H1 (cell line): ENCODE measurements around the gene BCAR1. TPM values are rescaled to one million over a fixed set of nuclear protein-coding genes. Genes with fewer than 3 reads are reported as not detected.
A peak's percentile ranks its signal among the peaks of the same experiment; 100 is the strongest.

Experiments used
- CBX8 ChIP-seq: fragments of 300-800, 300-1000 bp; sonication (generic); IDR thresholded peaks from 2 replicates; pipeline ENCODE4 v1.7.1; 2016; ENCODE audit warnings: low read depth, low read length, borderline replicate concordance
- CHD7 ChIP-seq: fragments of 300-600 bp; sonication (generic); IDR thresholded peaks from 2 replicates; pipeline ENCODE4 v1.7.1; 2012; ENCODE audit warnings: low read length, moderate library complexity, mild to moderate bottlenecking, inconsistent platforms; ENCODE audit not compliant: insufficient replicate concordance
- EZH2 ChIP-seq: fragments of 200-600 bp; sonication (generic); IDR thresholded peaks from 2 replicates; pipeline ENCODE4 v1.7.1; 2012; ENCODE audit warnings: low read depth, mild to moderate bottlenecking, moderate library complexity, low read length, inconsistent platforms; ENCODE audit not compliant: severe bottlenecking
- HDAC6 ChIP-seq: IDR thresholded peaks from one replicate; pipeline ENCODE4 v1.7.1; 2012; ENCODE audit warnings: low read depth, mild to moderate bottlenecking, inconsistent platforms, low read length, moderate library complexity
- JUND ChIP-seq: IDR thresholded peaks from 2 replicates; pipeline ENCODE4 v1.6.1; 2011; ENCODE audit warnings: mild to moderate bottlenecking, improper control_type of control experiment, low read length
- MAX ChIP-seq: IDR thresholded peaks from 2 replicates; pipeline ENCODE4 v1.6.1; 2012; ENCODE audit warnings: inconsistent platforms
- POLR2A ChIP-seq, 2 experiments: IDR thresholded peaks; 1 replicate in 1 of 2; 2 replicates in 1 of 2; pipeline ENCODE4 v1.6.1; 2011; ENCODE audit warnings: low read depth in 2 of 2, low read length in 2 of 2, mild to moderate bottlenecking in 2 of 2; ENCODE audit errors: control extremely low read depth in 1 of 2
- POU5F1 ChIP-seq: IDR thresholded peaks from 2 replicates; pipeline ENCODE4 v1.6.1; 2011; ENCODE audit warnings: low read depth, mild to moderate bottlenecking, low read length, moderate library complexity
- SP1 ChIP-seq: IDR thresholded peaks from 2 replicates; pipeline ENCODE4 v1.6.1; 2011; ENCODE audit warnings: low read depth, low read length
- SP2 ChIP-seq: IDR thresholded peaks from 2 replicates; pipeline ENCODE4 v1.6.1; 2012; ENCODE audit warnings: mild to moderate bottlenecking, low read length, inconsistent platforms
- TCF12 ChIP-seq: IDR thresholded peaks from 2 replicates; pipeline ENCODE4 v1.6.1; 2011; ENCODE audit warnings: low read depth, mild to moderate bottlenecking, low read length
- polyA plus RNA-seq, 7 experiments: library from polyadenylated mRNA; depleted of rRNA in 3 of 7; stranded (reverse) in 5 of 7; unstranded in 2 of 7; fragments of >200 nt in 5 of 7; fragments of 200-250 nt in 2 of 7; gene quantifications; 1 replicate in 5 of 7; 2 replicates in 1 of 7; 4 replicates in 1 of 7; pipeline versions ENCODE4 v1.2.1 to v1.2.3, GENCODE V29; 2011 to 2013; ENCODE audit warnings: missing spikeins in 2 of 7, mixed read lengths in 2 of 7
- total RNA-seq: library from RNA; stranded (reverse); fragmentation: NEBNext Ultra II Directional; extraction: Animal tissue kit (Norgen Biotek cat#: 25700); gene quantifications from 2 replicates; pipeline ENCODE4 v1.2.1, GENCODE V29; 2021

The BCAR1 gene
- total and polyA plus RNA-seq, 2 of the 8 experiments (the other 6 are each of a cell fraction or from before 2014, with no cell fraction given), result 59.8 to 105 TPM

- TF ChIP-seq CHD7 (no peak), MAX (no peak), SP2 (no peak), CBX8 (no peak), JUND (no peak), POU5F1 (no peak), TCF12 (no peak), SP1 (no peak), POLR2A (IDR thresholded peaks at IDR 0.05; ENCODE audit: control extremely low read depth in 1 of 2, low read depth in 2 of 2, low read length in 2 of 2) (peak in 1 of 2 experiments; percentile 65; a peak in 2 of 3 replicates), HDAC6 (no peak), EZH2 (no peak)
Measured at GRCh38 chr16:75265911-75266701, 14.7 kb upstream of the BCAR1 start (continued).
